IMR-90 (cell line): Measurements from ENCODE around the gene TWIST1. TPM values are rescaled to one million over a fixed set of nuclear protein-coding genes. Genes with fewer than 3 reads are reported as not detected.

ENCODE experiments used
- ATAC-seq: fragments of 200-7000 bp; cut with Tn5 transposase; 2 replicates; pipeline ENCODE4 v1.9.1; 2020; ENCODE audit warnings: low read depth, mild to moderate bottlenecking, moderate library complexity
- BruUV-seq: library from RNA; stranded (reverse); fragments of 400-500 nt; replicated peaks from 2 replicates; lab custom pipeline; 2021; lab: Mats Ljungman, UMichigan
- CTCF ChIA-PET: fragments of 300-600 bp; formaldehyde crosslinking; extraction: SDS; loops from one replicate; lab custom pipeline; 2021; ENCODE audit warnings: antibody characterized with exemption; lab: Yijun Ruan, JAX
- POLR2A ChIA-PET: fragments of 300-600 bp; sonication (Branson Sonifier 250); formaldehyde crosslinking; loops from one replicate; lab custom pipeline; 2022; ENCODE audit warnings: antibody characterized with exemption; ENCODE audit not compliant: unreplicated experiment; lab: Charles Lee
- DNase-seq: peaks from one replicate; pipeline ENCODE4 v3.0.0; 2013
- H2AFZ ChIP-seq: replicated peaks from 2 replicates; pipeline ENCODE3; 2013; ENCODE audit warnings: low read length, mild to moderate bottlenecking; ENCODE audit not compliant: poor library complexity
- H2AK5ac ChIP-seq: 2 replicates; pipeline ENCODE4 v1.6.1; 2013; ENCODE audit warnings: low read depth, low read length, inconsistent platforms
- H2AK9ac ChIP-seq: replicated peaks from 2 replicates; pipeline ENCODE3; 2013; ENCODE audit warnings: mild to moderate bottlenecking, low read depth, low read length, moderate library complexity; ENCODE audit not compliant: poor library complexity
- H2BK120ac ChIP-seq: 2 replicates; pipeline ENCODE4 v1.6.1; 2013; ENCODE audit warnings: low read depth, low read length, inconsistent platforms
- H2BK15ac ChIP-seq: 3 replicates; pipeline ENCODE4 v1.6.1; 2013; ENCODE audit warnings: low read depth, low read length, inconsistent platforms
- H2BK20ac ChIP-seq: 2 replicates; pipeline ENCODE4 v1.6.1; 2013; ENCODE audit warnings: low read depth, mild to moderate bottlenecking, inconsistent platforms, low read length, moderate library complexity
- H2BK5ac ChIP-seq: 2 replicates; pipeline ENCODE4 v1.6.1; 2013; ENCODE audit warnings: mild to moderate bottlenecking, low read depth, low read length, inconsistent platforms; ENCODE audit not compliant: poor library complexity, severe bottlenecking
- H3K14ac ChIP-seq: replicated peaks from 2 replicates; pipeline ENCODE4 v1.6.1; 2013; ENCODE audit warnings: low read depth, low read length, inconsistent platforms
- H3K18ac ChIP-seq: 2 replicates; pipeline ENCODE4 v1.6.1; 2013; ENCODE audit warnings: low read depth, low read length, control low read depth
- H3K23ac ChIP-seq: 2 replicates; pipeline ENCODE4 v1.6.1; 2013; ENCODE audit warnings: low read depth, low read length, inconsistent platforms
- H3K27ac ChIP-seq: 2 replicates; pipeline ENCODE4 v1.5.1; 2013; ENCODE audit warnings: mild to moderate bottlenecking, control low read depth, low read length; ENCODE audit not compliant: insufficient read depth
- H3K27me3 ChIP-seq: 2 replicates; pipeline ENCODE4 v1.6.1; 2013; ENCODE audit warnings: low read length; ENCODE audit not compliant: control insufficient read depth, insufficient read depth
- H3K36me3 ChIP-seq: 2 replicates; pipeline ENCODE4 v1.6.1; 2013; ENCODE audit warnings: low read length, mixed read lengths; ENCODE audit not compliant: control insufficient read depth, insufficient read depth
- H3K4ac ChIP-seq: 2 replicates; pipeline ENCODE4 v1.6.1; 2013; ENCODE audit warnings: low read depth, low read length, inconsistent platforms
- H3K4me1 ChIP-seq: 2 replicates; pipeline ENCODE4 v1.6.1; 2013; ENCODE audit warnings: low read length, mixed read lengths; ENCODE audit not compliant: control insufficient read depth, insufficient read depth
- H3K4me2 ChIP-seq: 2 replicates; pipeline ENCODE4 v1.6.1; 2013; ENCODE audit warnings: low read depth, mild to moderate bottlenecking, control low read depth, low read length, moderate library complexity
- H3K4me3 ChIP-seq: 2 replicates; pipeline ENCODE4 v1.5.1; 2013; ENCODE audit warnings: low read depth, mild to moderate bottlenecking, control low read depth, low read length, moderate library complexity; ENCODE audit not compliant: insufficient read depth
- H3K56ac ChIP-seq: 2 replicates; pipeline ENCODE4 v1.6.1; 2013; ENCODE audit warnings: low read length, inconsistent platforms; ENCODE audit not compliant: insufficient read depth; ENCODE audit errors: extremely low read depth
- H3K79me1 ChIP-seq, 2 experiments: 2 replicates each; pipeline ENCODE4 v1.6.1; 2013; ENCODE audit warnings: low read length in 2 of 2, inconsistent platforms in 1 of 2, low read depth in 1 of 2
- H3K9ac ChIP-seq: 2 replicates; pipeline ENCODE4 v1.6.1; 2013; ENCODE audit warnings: low read depth, low read length, control low read depth
- H3K9me1 ChIP-seq: 2 replicates; pipeline ENCODE4 v1.6.1; 2013; ENCODE audit warnings: low read length, inconsistent platforms; ENCODE audit not compliant: insufficient read depth
- H3K9me3 ChIP-seq: 2 replicates; pipeline ENCODE4 v1.6.1; 2013; ENCODE audit warnings: low read length; ENCODE audit not compliant: control insufficient read depth, insufficient read depth
- H4K20me1 ChIP-seq: 2 replicates; pipeline ENCODE4 v1.6.1; 2013; ENCODE audit warnings: low read length, inconsistent platforms; ENCODE audit not compliant: insufficient read depth
- H4K5ac ChIP-seq: 2 replicates; pipeline ENCODE4 v1.6.1; 2013; ENCODE audit warnings: mild to moderate bottlenecking, low read depth, low read length, control low read depth
- H4K8ac ChIP-seq, 2 experiments: 2 replicates each; pipeline ENCODE4 v1.6.1; 2013; ENCODE audit warnings: low read depth in 2 of 2, low read length in 2 of 2, control low read depth in 1 of 2, inconsistent platforms in 1 of 2
- H4K91ac ChIP-seq: 2 replicates; pipeline ENCODE4 v1.6.1; 2013; ENCODE audit warnings: low read depth, low read length, inconsistent platforms; ENCODE audit not compliant: insufficient read depth
- MAFK ChIP-seq: IDR thresholded peaks from 2 replicates; pipeline ENCODE4 v1.6.1; 2012; ENCODE audit warnings: low read depth, low read length, improper control_type of control experiment
- POLR2A ChIP-seq: IDR thresholded peaks from 2 replicates; pipeline ENCODE4 v1.6.1; 2012; ENCODE audit warnings: mild to moderate bottlenecking, low read depth, low read length
- WGBS, 2 experiments: methylation state at CpG; one replicate each; pipeline versions ENCODE4 v1.1.5 to v1.1.7; 2013; ENCODE audit warnings: missing lambda C conversion rate in 2 of 2; ENCODE audit not compliant: insufficient read length in 1 of 2; ENCODE audit errors: extremely low coverage in 2 of 2; 5-methylcytosine and 5-hydroxymethylcytosine counted together
- dilution Hi-C: fragments of 300-500 bp; cut with HindIII; formaldehyde crosslinking; loops from one replicate; pipeline ENCODE4 v1.14.3; 2018; ENCODE audit warnings: low sequenced_read_pairs; ENCODE audit not compliant: unreplicated experiment
- in situ Hi-C: fragments of 300-500 bp; cut with MboI; formaldehyde crosslinking; loops from 3 replicates; pipeline ENCODE4 v1.14.3; 2019; ENCODE audit warnings: low sequenced_read_pairs, inconsistent platforms, mixed read lengths
- intact Hi-C: fragments of 100-400 bp; cut with micrococcal nuclease; formaldehyde crosslinking; loops from 2 replicates; pipeline ENCODE4 v1.10.0; 2022
- polyA plus RNA-seq, 3 experiments: library from polyadenylated mRNA; depleted of rRNA; stranded (reverse); fragments of >200 nt; gene quantifications; 2 replicates each; pipeline ENCODE4 v1.2.3, GENCODE V29; 2012; ENCODE audit warnings: low replicate concordance in 1 of 3
- total RNA-seq: library from RNA; depleted of rRNA; stranded (reverse); fragments of >200 nt; gene quantifications from 2 replicates; pipeline ENCODE4 v1.2.3, GENCODE V29; 2012

Gene TWIST1
- total and polyA plus RNA-seq, 2 of the 4 experiments (the other 2 are of a cell fraction): 5.4 to 42.3 TPM

GRCh38 chr7:19091550-19092200 lies 25.8 kb downstream of the TWIST1 start:
- Histone ChIP-seq H4K91ac (no peak overlapping the region), H2BK20ac (no peak overlapping the region), H3K9me1 (no peaks in the 10 kb centered on the region), H3K9me3 (no peaks in the 10 kb centered on the region), H3K27me3 (no peaks in the 10 kb centered on the region), H3K27ac (no peak overlapping the region), H3K14ac (no peak overlapping the region), H3K4ac (no peak overlapping the region), H3K56ac (no peak overlapping the region), H2AFZ (no peak overlapping the region), H4K5ac (no peak overlapping the region), H3K23ac (no peak overlapping the region), H2BK15ac (no peak overlapping the region), H4K8ac (no peak overlapping the region), H2BK120ac (no peak overlapping the region), H3K4me3 (no peak overlapping the region), H4K20me1 (no peaks in the 10 kb centered on the region), H3K4me2 (no peak overlapping the region), H3K18ac (no peak overlapping the region), H3K9ac (no peak overlapping the region), H2AK9ac (no peak overlapping the region), H3K79me1 (no peaks in the 10 kb centered on the region; a peak in 1 of 4 replicates), H3K36me3 (no peaks in the 10 kb centered on the region), H2BK5ac (no peak overlapping the region), H3K4me1 (no peaks in the 10 kb centered on the region), H2AK5ac (no peak overlapping the region)
- no TSS peak for BruUV-seq
- CTCF ChIA-PET: interaction anchor here (1.3 kb wide), 1 partner anchor 13 kb away, joined by 4 read pairs; no protein-coding TSS in a partner anchor
- DNase-seq: no peak
- POLR2A ChIA-PET: no interaction called here
- WGBS, 2 experiments: no CpG with 5 or more reads among the region's 6 CpGs
- intact Hi-C loops: no loop called here
- in situ Hi-C loops: no loop called here
- TF ChIP-seq POLR2A (no peak), MAFK (no peak)
- ATAC-seq: no peak
- dilution Hi-C loops: no loop called here
